ENCODE data around the gene COL20A1.
A peak's percentile ranks its signal among the peaks of the same experiment; 100 is the strongest.
"Not testable (repeated sequence)": the region's sequence is repeated elsewhere in the genome, so short reads cannot be mapped to it uniquely, and the experiment has no call there.

COL20A1 gene

DNA sequence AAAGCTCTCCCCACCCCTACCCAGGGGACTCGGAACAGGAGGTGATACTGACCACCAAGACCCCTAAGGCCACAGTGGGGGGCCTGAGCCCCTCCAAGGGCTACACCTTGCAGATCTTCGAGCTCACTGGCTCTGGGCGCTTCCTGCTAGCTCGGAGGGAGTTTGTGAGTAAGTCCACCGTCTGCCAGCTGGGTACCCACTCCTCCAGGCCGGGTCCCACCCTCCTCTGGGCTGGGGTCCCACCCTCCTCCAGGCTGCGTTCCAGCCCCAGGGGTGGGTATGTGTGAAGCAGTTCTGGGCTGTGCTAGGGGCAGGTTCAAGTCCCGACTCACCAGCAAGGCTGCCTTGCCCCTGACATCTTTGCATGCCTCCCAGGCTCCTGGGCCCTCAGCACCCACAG lies 12.4 kb downstream of the COL20A1 start:
- Histone ChIP-seq H2BK15ac (ENCODE audit: low read depth, poor library complexity, severe bottlenecking) (no peak overlapping the region), H3K9me3 (ENCODE audit: control insufficient read depth, low read length) (peaks cover 10% of the 10 kb centered on the region), H4K91ac (ENCODE audit: low read length) (no peak overlapping the region), H3K4me3 (ENCODE audit: insufficient read depth in 1 of 2, low read depth in 1 of 2, low read length in 2 of 2) (no peak overlapping the region), H3K4me1 (ENCODE audit: control insufficient read depth, insufficient read depth, low read depth, low read length) (peaks cover 6% of the 10 kb centered on the region), H2BK12ac (ENCODE audit: low read length in 2 of 2) (no peak overlapping the region), H3K27me3 (ENCODE audit: control insufficient read depth in 1 of 2, insufficient read depth in 1 of 2, low read length in 2 of 2) (peaks cover 26 to 63% of the 10 kb centered on the region in 2 experiments), H3K79me1 (replicated peaks; ENCODE audit: low read length, poor library complexity, severe bottlenecking) (no peaks in the 10 kb centered on the region), H4K8ac (ENCODE audit: low read length) (no peak overlapping the region), H3K4ac (ENCODE audit: low read depth in 1 of 2, low read length in 2 of 2) (no peak overlapping the region), H3K36me3 (ENCODE audit: control insufficient read depth in 1 of 2, insufficient read depth in 2 of 2, low read depth in 1 of 2, low read length in 2 of 2) (no peaks in the 10 kb centered on the region), H3K14ac (ENCODE audit: low read length in 2 of 2) (no peak overlapping the region), H3K9ac (ENCODE audit: low read length) (no peak overlapping the region), H3K4me2 (ENCODE audit: low read length, poor library complexity, severe bottlenecking) (no peak overlapping the region), H2BK120ac (ENCODE audit: low read depth, low read length) (no peak overlapping the region), H2AK5ac (ENCODE audit: low read length, severe bottlenecking) (no peak overlapping the region), H3K23ac (ENCODE audit: low read length in 2 of 2) (no peak overlapping the region), H2BK5ac (ENCODE audit: low read depth, low read length, poor library complexity, severe bottlenecking) (no peak overlapping the region), H2AFZ (ENCODE audit: low read depth, low read length) (no peak overlapping the region), H3K18ac (ENCODE audit: low read depth in 1 of 2, low read length in 2 of 2) (no peak overlapping the region), H3K27ac (ENCODE audit: low read length, poor library complexity, severe bottlenecking) (no peak overlapping the region)
- DNase-seq, result no peak
- 82% methylated on average over 8 of the region's 8 CpGs for WGBS

DNA sequence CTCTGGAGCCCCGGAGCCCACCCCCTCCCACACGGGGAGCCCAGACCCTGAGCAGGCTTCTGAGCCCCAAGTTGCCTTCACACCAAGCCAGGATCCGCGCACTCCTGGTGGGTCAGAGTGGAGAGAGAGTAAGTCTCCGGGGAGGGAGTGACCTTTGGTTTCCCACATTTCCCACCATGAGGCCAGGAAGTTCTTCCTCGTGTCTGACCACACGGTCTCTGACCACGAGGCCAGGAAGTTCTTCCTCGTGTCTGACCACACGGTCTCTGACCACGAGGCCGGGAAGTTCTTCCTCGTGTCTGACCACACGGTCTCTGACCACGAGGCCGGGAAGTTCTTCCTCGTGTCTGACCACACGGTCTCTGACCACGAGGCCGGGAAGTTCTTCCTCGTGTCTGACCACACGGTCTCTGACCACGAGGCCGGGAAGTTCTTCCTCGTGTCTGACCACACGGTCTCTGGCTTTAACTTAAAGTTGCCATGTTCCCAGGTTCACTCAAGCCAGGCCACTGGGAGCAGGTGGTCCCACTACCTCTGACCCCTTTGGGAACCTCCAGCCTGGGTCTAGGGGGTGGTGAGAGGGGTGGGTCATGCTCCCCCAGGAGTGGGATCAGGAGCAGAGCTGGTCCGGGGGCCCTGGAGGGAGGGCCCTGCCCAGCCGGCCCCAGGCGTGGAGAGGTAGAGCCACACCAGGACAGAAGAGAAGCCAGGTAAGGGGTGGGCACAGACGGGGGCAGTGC lies 13.1 kb downstream of the COL20A1 start:
- H2BK5ac ChIP-seq (ENCODE audit: low read depth, low read length, poor library complexity, severe bottlenecking); H2BK120ac ChIP-seq (ENCODE audit: low read depth, low read length); H3K79me1 ChIP-seq (replicated peaks; ENCODE audit: low read length, poor library complexity, severe bottlenecking); H4K8ac ChIP-seq (ENCODE audit: low read length); H2AK5ac ChIP-seq (ENCODE audit: low read length, severe bottlenecking); DNase-seq; H3K36me3 ChIP-seq (ENCODE audit: control insufficient read depth in 1 of 2, insufficient read depth in 2 of 2, low read depth in 1 of 2, low read length in 2 of 2); H3K27ac ChIP-seq (ENCODE audit: low read length, poor library complexity, severe bottlenecking); H2AFZ ChIP-seq (ENCODE audit: low read depth, low read length); H2BK12ac ChIP-seq (ENCODE audit: low read length in 2 of 2); H3K23ac ChIP-seq (ENCODE audit: low read length in 2 of 2); H3K14ac ChIP-seq (ENCODE audit: low read length in 2 of 2); H3K9ac ChIP-seq (ENCODE audit: low read length); H3K4ac ChIP-seq (ENCODE audit: low read depth in 1 of 2, low read length in 2 of 2); H3K4me2 ChIP-seq (ENCODE audit: low read length, poor library complexity, severe bottlenecking); H3K4me1 ChIP-seq (ENCODE audit: control insufficient read depth, insufficient read depth, low read depth, low read length); H3K18ac ChIP-seq (ENCODE audit: low read depth in 1 of 2, low read length in 2 of 2); H3K4me3 ChIP-seq (ENCODE audit: insufficient read depth in 1 of 2, low read depth in 1 of 2, low read length in 2 of 2); H2BK15ac ChIP-seq (ENCODE audit: low read depth, poor library complexity, severe bottlenecking); H4K91ac ChIP-seq (ENCODE audit: low read length): not testable (repeated sequence)
- Histone ChIP-seq H3K27me3 (ENCODE audit: control insufficient read depth in 1 of 2, insufficient read depth in 1 of 2, low read length in 2 of 2) (peaks cover 26 to 63% of the 10 kb centered on the region in 2 experiments), H3K9me3 (ENCODE audit: control insufficient read depth, low read length) (peaks cover 10% of the 10 kb centered on the region)
- 89% methylated on average over 19 of the region's 30 CpGs for WGBS

DNA sequence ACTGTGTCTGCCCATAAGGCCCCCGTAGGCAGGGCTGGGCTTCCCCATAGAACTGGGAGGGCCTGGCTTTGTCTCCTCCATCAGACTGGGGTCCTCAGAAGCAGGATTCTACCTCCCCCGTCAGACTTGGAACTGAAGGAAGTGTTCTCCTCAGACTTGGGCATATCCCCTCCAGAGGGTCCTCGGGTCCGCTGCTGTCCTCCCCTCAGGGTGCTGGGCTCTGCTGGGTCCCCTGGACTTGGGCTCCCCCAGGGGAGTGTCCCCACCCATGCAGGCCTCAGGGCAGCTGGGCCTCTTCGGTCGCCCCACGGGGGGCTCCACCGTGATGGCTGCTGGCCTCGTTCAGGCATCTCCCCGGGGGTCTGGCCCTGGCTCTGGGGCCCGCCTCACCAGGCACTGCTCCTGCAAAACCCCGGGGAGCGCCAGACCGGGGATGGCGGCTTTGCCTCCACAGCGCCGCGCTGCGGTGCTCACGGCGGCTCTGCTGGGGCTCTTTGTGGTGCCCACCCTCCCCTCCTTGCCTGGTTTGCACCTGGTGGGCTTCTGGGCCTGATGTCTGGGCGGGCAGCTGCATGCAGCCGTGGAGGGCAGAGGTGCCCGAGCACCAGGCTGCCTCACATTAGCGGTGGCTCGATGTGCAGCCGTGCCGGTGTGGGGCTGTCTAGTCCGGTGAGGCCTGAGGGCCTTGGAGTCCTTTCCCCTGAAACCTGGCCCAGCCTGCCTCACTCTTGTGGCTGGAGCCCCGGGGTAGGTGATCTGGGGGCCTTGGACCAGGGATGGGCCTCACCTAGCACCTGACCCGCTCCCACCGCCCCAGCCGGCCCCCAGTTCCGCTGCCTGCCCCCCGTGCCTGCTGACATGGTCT lies 13.9 kb downstream of the COL20A1 start:
- H4K91ac ChIP-seq (ENCODE audit: low read length), result no peak overlapping the region
- H2AFZ ChIP-seq (ENCODE audit: low read depth, low read length), result no peak overlapping the region
- H3K36me3 ChIP-seq (ENCODE audit: control insufficient read depth in 1 of 2, insufficient read depth in 2 of 2, low read depth in 1 of 2, low read length in 2 of 2), result no peaks in the 10 kb centered on the region
- no peak overlapping the region for H2AK5ac ChIP-seq (ENCODE audit: low read length, severe bottlenecking)
- no peak overlapping the region for H2BK5ac ChIP-seq (ENCODE audit: low read depth, low read length, poor library complexity, severe bottlenecking)
- WGBS, result 91% methylated on average over 35 of the region's 35 CpGs
- H3K79me1 ChIP-seq (replicated peaks; ENCODE audit: low read length, poor library complexity, severe bottlenecking), result no peaks in the 10 kb centered on the region
- no peak overlapping the region for H3K4me2 ChIP-seq (ENCODE audit: low read length, poor library complexity, severe bottlenecking)
- peaks cover 2% of the 10 kb centered on the region for H3K9me3 ChIP-seq (ENCODE audit: control insufficient read depth, low read length)
- H2BK120ac ChIP-seq (ENCODE audit: low read depth, low read length), result no peak overlapping the region
- peaks cover 26 to 58% of the 10 kb centered on the region in 2 experiments for H3K27me3 ChIP-seq (ENCODE audit: control insufficient read depth in 1 of 2, insufficient read depth in 1 of 2, low read length in 2 of 2)
- H3K9ac ChIP-seq (ENCODE audit: low read length), result no peak overlapping the region
- no peak overlapping the region for H3K14ac ChIP-seq (ENCODE audit: low read length in 2 of 2)
- no peak overlapping the region for H3K4ac ChIP-seq (ENCODE audit: low read depth in 1 of 2, low read length in 2 of 2)
- H3K23ac ChIP-seq (ENCODE audit: low read length in 2 of 2), result no peak overlapping the region
- no peak overlapping the region for H4K8ac ChIP-seq (ENCODE audit: low read length)
- H3K27ac ChIP-seq (ENCODE audit: low read length, poor library complexity, severe bottlenecking), result no peak overlapping the region
- no peak overlapping the region for H3K18ac ChIP-seq (ENCODE audit: low read depth in 1 of 2, low read length in 2 of 2)
- no peak overlapping the region for H2BK15ac ChIP-seq (ENCODE audit: low read depth, poor library complexity, severe bottlenecking)
- H3K4me3 ChIP-seq (ENCODE audit: insufficient read depth in 1 of 2, low read depth in 1 of 2, low read length in 2 of 2), result no peak overlapping the region
- no peak overlapping the region for H2BK12ac ChIP-seq (ENCODE audit: low read length in 2 of 2)
- H3K4me1 ChIP-seq (ENCODE audit: control insufficient read depth, insufficient read depth, low read depth, low read length), result peaks cover 8% of the 10 kb centered on the region
- DNase-seq, result no peak

DNA sequence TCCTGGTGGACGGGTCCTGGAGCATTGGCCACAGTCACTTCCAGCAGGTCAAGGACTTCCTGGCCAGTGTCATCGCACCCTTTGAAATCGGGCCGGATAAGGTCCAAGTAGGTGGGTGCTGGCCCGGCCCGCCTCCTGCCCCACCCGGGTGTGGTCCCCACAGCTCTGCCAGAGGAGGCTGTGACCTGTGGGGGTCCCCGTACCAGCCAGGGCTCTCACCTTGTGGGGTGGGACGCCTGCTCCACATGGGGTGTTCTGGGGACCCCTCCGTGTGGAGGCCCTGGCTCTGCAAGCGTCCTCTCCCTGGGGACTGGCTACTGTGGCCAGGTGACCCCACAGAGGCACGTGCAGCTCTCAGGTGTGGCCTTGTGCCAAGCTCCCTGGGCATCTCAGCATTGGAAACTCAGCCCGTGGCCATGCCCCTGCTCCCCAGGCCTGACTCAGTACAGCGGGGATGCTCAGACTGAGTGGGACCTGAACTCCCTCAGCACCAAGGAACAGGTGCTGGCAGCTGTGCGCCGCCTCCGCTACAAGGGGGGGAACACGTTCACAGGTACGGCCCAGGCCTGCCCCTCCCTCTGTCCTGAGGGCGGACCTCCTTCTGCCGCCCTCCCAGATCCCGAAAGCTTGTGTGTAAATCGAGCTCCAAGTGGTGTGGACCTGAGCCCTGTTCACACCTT lies 14.7 kb downstream of the COL20A1 start:
- H3K27me3 ChIP-seq (ENCODE audit: control insufficient read depth in 1 of 2, insufficient read depth in 1 of 2, low read length in 2 of 2), result peaks cover 26 to 62% of the 10 kb centered on the region in 2 experiments
- no peak overlapping the region for H3K4me3 ChIP-seq (ENCODE audit: insufficient read depth in 1 of 2, low read depth in 1 of 2, low read length in 2 of 2)
- no peak overlapping the region for H3K4me2 ChIP-seq (ENCODE audit: low read length, poor library complexity, severe bottlenecking)
- no peaks in the 10 kb centered on the region for H3K9me3 ChIP-seq (ENCODE audit: control insufficient read depth, low read length)
- no peak overlapping the region for H2BK5ac ChIP-seq (ENCODE audit: low read depth, low read length, poor library complexity, severe bottlenecking)
- H4K8ac ChIP-seq (ENCODE audit: low read length), result no peak overlapping the region
- no peak overlapping the region for H3K4ac ChIP-seq (ENCODE audit: low read depth in 1 of 2, low read length in 2 of 2)
- peaks cover 8% of the 10 kb centered on the region for H3K4me1 ChIP-seq (ENCODE audit: control insufficient read depth, insufficient read depth, low read depth, low read length)
- H3K18ac ChIP-seq (ENCODE audit: low read depth in 1 of 2, low read length in 2 of 2), result no peak overlapping the region
- H2AFZ ChIP-seq (ENCODE audit: low read depth, low read length), result no peak overlapping the region
- H3K27ac ChIP-seq (ENCODE audit: low read length, poor library complexity, severe bottlenecking), result no peak overlapping the region
- no peaks in the 10 kb centered on the region for H3K36me3 ChIP-seq (ENCODE audit: control insufficient read depth in 1 of 2, insufficient read depth in 2 of 2, low read depth in 1 of 2, low read length in 2 of 2)
- no peak overlapping the region for H3K9ac ChIP-seq (ENCODE audit: low read length)
- H3K23ac ChIP-seq (ENCODE audit: low read length in 2 of 2), result no peak overlapping the region
- WGBS, result 81% methylated on average over 23 of the region's 23 CpGs
- peak overlapping the region in 1 of 2 experiments; percentile 38 for H3K14ac ChIP-seq (ENCODE audit: low read length in 2 of 2)
- no peak overlapping the region for H4K91ac ChIP-seq (ENCODE audit: low read length)
- no peaks in the 10 kb centered on the region for H3K79me1 ChIP-seq (replicated peaks; ENCODE audit: low read length, poor library complexity, severe bottlenecking)
- no peak for DNase-seq
- no peak overlapping the region for H2BK15ac ChIP-seq (ENCODE audit: low read depth, poor library complexity, severe bottlenecking)
- no peak overlapping the region for H2AK5ac ChIP-seq (ENCODE audit: low read length, severe bottlenecking)
- no peak overlapping the region for H2BK12ac ChIP-seq (ENCODE audit: low read length in 2 of 2)
- H2BK120ac ChIP-seq (ENCODE audit: low read depth, low read length), result no peak overlapping the region

All from mesenchymal stem cell (in vitro differentiated cells and primary cell).